H9 (cell line): ENCODE results near the gene SP3. TPM values are rescaled to one million over a fixed set of nuclear protein-coding genes. Genes with fewer than 3 reads are reported as not detected.

Source experiments
- DNase-seq: peaks from one replicate; pipeline ENCODE4 v3.0.0-alpha.2; 2017
- H2AFZ ChIP-seq: one replicate; pipeline ENCODE4 v1.6.1; 2013; ENCODE audit warnings: mild to moderate bottlenecking, low read length, control low read depth, moderate library complexity
- H2AK5ac ChIP-seq: 2 replicates; pipeline ENCODE4 v1.6.1; 2013; ENCODE audit warnings: low read length, control low read depth, mixed read lengths; ENCODE audit not compliant: insufficient read length
- H2BK120ac ChIP-seq: one replicate; pipeline ENCODE4 v1.6.1; 2013; ENCODE audit warnings: low read depth, mild to moderate bottlenecking, low read length, control low read depth, inconsistent platforms; ENCODE audit not compliant: poor library complexity, severe bottlenecking
- H2BK12ac ChIP-seq: 2 replicates; pipeline ENCODE4 v1.6.1; 2013; ENCODE audit warnings: low read length, control low read depth, mixed read lengths, low read depth; ENCODE audit not compliant: insufficient read length
- H2BK15ac ChIP-seq: 2 replicates; pipeline ENCODE4 v1.6.1; 2013; ENCODE audit warnings: low read depth, low read length, control low read depth
- H2BK20ac ChIP-seq: one replicate; pipeline ENCODE4 v1.6.1; 2013; ENCODE audit warnings: low read depth, mild to moderate bottlenecking, low read length, control low read depth, inconsistent platforms; ENCODE audit not compliant: poor library complexity, severe bottlenecking
- H2BK5ac ChIP-seq: 2 replicates; pipeline ENCODE4 v1.6.1; 2013; ENCODE audit warnings: low read length, control low read depth, mixed read lengths; ENCODE audit not compliant: insufficient read length
- H3K14ac ChIP-seq: 2 replicates; pipeline ENCODE4 v1.6.1; 2013; ENCODE audit warnings: low read length, control low read depth; ENCODE audit not compliant: insufficient read depth
- H3K18ac ChIP-seq: 2 replicates; pipeline ENCODE4 v1.6.1; 2013; ENCODE audit warnings: low read depth, mild to moderate bottlenecking, mixed read lengths, low read length, control low read depth; ENCODE audit not compliant: insufficient read length
- H3K23ac ChIP-seq: 2 replicates; pipeline ENCODE4 v1.6.1; 2013; ENCODE audit warnings: low read length, control low read depth, mixed read lengths, low read depth; ENCODE audit not compliant: insufficient read length
- H3K23me2 ChIP-seq: 2 replicates; pipeline ENCODE4 v1.6.1; 2013; ENCODE audit warnings: low read depth, mild to moderate bottlenecking, mixed read lengths, low read length, control low read depth; ENCODE audit not compliant: insufficient read length, poor library complexity, severe bottlenecking
- H3K27ac ChIP-seq: 2 replicates; pipeline ENCODE4 v1.5.1; 2013; ENCODE audit warnings: low read length, control low read depth, mixed read lengths, low read depth; ENCODE audit not compliant: insufficient read length
- H3K27me3 ChIP-seq: 2 replicates; pipeline ENCODE4 v1.6.1; 2013; ENCODE audit warnings: low read length, control low read depth, inconsistent platforms; ENCODE audit not compliant: insufficient read depth
- H3K4ac ChIP-seq: 2 replicates; pipeline ENCODE4 v1.6.1; 2013; ENCODE audit warnings: low read depth, mild to moderate bottlenecking, control low read depth, inconsistent platforms, low read length, moderate library complexity
- H3K4me1 ChIP-seq: 2 replicates; pipeline ENCODE4 v1.6.1; 2013; ENCODE audit warnings: low read length, control low read depth, inconsistent platforms; ENCODE audit not compliant: insufficient read depth
- H3K4me2 ChIP-seq: 2 replicates; pipeline ENCODE4 v1.6.1; 2013; ENCODE audit warnings: low read length, control low read depth, mixed read lengths; ENCODE audit not compliant: insufficient read length, insufficient read depth
- H3K56ac ChIP-seq: 2 replicates; pipeline ENCODE4 v1.6.1; 2013; ENCODE audit warnings: low read depth, mild to moderate bottlenecking, mixed read lengths, low read length, control low read depth; ENCODE audit not compliant: insufficient read length
- H3K79me1 ChIP-seq: 2 replicates; pipeline ENCODE4 v1.6.1; 2013; ENCODE audit warnings: low read depth, mild to moderate bottlenecking, moderate library complexity, low read length, control low read depth, inconsistent platforms; ENCODE audit not compliant: insufficient read depth, poor library complexity, severe bottlenecking
- H3K79me2 ChIP-seq: 2 replicates; pipeline ENCODE4 v1.6.1; 2013; ENCODE audit warnings: low read length, control low read depth, inconsistent platforms; ENCODE audit not compliant: insufficient read depth
- H3K9ac ChIP-seq: 2 replicates; pipeline ENCODE4 v1.6.1; 2013; ENCODE audit warnings: low read length, control low read depth, mixed read lengths; ENCODE audit not compliant: insufficient read length; ENCODE audit errors: extremely low read depth
- H3K9me3 ChIP-seq: one replicate; pipeline ENCODE4 v1.6.1; 2013; ENCODE audit warnings: low read depth, low read length, inconsistent platforms; ENCODE audit not compliant: control insufficient read depth
- H3T11ph ChIP-seq: one replicate; pipeline ENCODE4 v1.6.1; 2013; ENCODE audit warnings: mild to moderate bottlenecking, low read length, control low read depth, inconsistent platforms
- H4K20me1 ChIP-seq: one replicate; pipeline ENCODE4 v1.6.1; 2013; ENCODE audit not compliant: control insufficient read depth, insufficient read length, insufficient read depth
- H4K5ac ChIP-seq: 2 replicates; pipeline ENCODE4 v1.6.1; 2013; ENCODE audit warnings: low read depth, mild to moderate bottlenecking, mixed read lengths, low read length, control low read depth; ENCODE audit not compliant: insufficient read length
- H4K8ac ChIP-seq: replicated peaks from 2 replicates; pipeline ENCODE4 v1.6.1; 2013; ENCODE audit warnings: low read length, control low read depth, mixed read lengths, low read depth; ENCODE audit not compliant: insufficient read length
- H4K91ac ChIP-seq: 2 replicates; pipeline ENCODE4 v1.6.1; 2013; ENCODE audit warnings: low read depth, mild to moderate bottlenecking, moderate library complexity, mixed read lengths, low read length, control low read depth; ENCODE audit not compliant: insufficient read length
- H3K27ac Mint-ChIP-seq, 3 experiments: 2 replicates in 2 of 3; 3 replicates in 1 of 3; pipeline ENCODE4 v1.8.0; 2020 to 2021; ENCODE audit warnings: mixed read lengths in 3 of 3, mild to moderate bottlenecking in 1 of 3, moderate library complexity in 1 of 3
- H3K27me3 Mint-ChIP-seq: 2 replicates; pipeline ENCODE4 v1.8.0; 2021; ENCODE audit warnings: low read depth, mild to moderate bottlenecking, moderate library complexity, mixed read lengths
- H3K36me3 Mint-ChIP-seq, 3 experiments: 2 replicates in 2 of 3; 3 replicates in 1 of 3; pipeline ENCODE4 v1.8.0; 2020 to 2021; ENCODE audit warnings: low read depth in 3 of 3, mixed read lengths in 3 of 3; ENCODE audit not compliant: insufficient read depth in 1 of 3
- H3K4me1 Mint-ChIP-seq, 2 experiments: 2 replicates each; pipeline ENCODE4 v1.8.0; 2020; ENCODE audit warnings: mixed read lengths in 2 of 2
- H3K4me3 Mint-ChIP-seq, 2 experiments: 2 replicates in 1 of 2; 3 replicates in 1 of 2; pipeline ENCODE4 v1.8.0; 2020 to 2021; ENCODE audit warnings: mild to moderate bottlenecking in 2 of 2, mixed read lengths in 2 of 2, moderate library complexity in 1 of 2
- H3K9me3 Mint-ChIP-seq, 2 experiments: 2 replicates in 1 of 2; 3 replicates in 1 of 2; pipeline ENCODE4 v1.8.0; 2020; ENCODE audit warnings: mild to moderate bottlenecking in 2 of 2, mixed read lengths in 2 of 2, moderate library complexity in 1 of 2
- WGBS: extraction: QIAGEN DNeasy Blood & Tissue Kit; methylation state at CpG from one replicate; pipeline ENCODE4 v1.1.7; 2013; ENCODE audit warnings: missing lambda C conversion rate, low lambda C conversion rate, mixed read lengths; ENCODE audit not compliant: insufficient read length; ENCODE audit errors: extremely low coverage; 5-methylcytosine and 5-hydroxymethylcytosine counted together
- total RNA-seq: library from RNA; stranded (reverse); gene quantifications from 2 replicates; pipeline ENCODE4 v1.2.1, GENCODE V29; 2021
- TF ChIP-seq, protein P1 (sequence below): fragments of 200-600 bp; sonication (generic); conservative IDR thresholded peaks from 3 replicates; pipeline ENCODE4 v1.8.0; 2021; ENCODE audit warnings: antibody characterized with exemption, mild to moderate bottlenecking

The SP3 gene
- total RNA-seq, 1 experiment from 2014 or later, result 86.3 TPM

DNA sequence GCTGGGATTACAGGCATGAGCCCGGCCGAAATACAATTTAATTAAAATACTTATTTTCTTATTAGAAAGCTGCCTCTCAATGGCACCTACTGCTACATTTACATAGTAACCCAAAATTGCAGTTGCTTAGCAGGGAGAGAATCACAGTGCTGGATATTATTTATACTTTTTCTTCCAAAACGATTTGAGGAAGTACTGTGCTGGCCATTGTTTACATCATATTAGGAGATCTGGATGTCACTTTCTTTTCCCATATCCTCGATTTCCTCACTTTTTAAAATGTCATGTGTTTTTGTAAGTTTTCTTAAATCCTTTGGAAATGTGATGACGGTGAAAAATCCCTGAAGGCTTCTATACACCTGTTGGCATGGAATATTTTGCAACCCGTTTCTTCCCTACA is 3.4 kb upstream of the SP3 start:
- no peak overlapping the region for H3K4me3 Mint-ChIP-seq
- Histone ChIP-seq H3K9ac (no peak overlapping the region), H3K23ac (no peak overlapping the region), H3K9me3 (no peaks in the 10 kb centered on the region), H2BK120ac (no peak overlapping the region), H2AK5ac (no peak overlapping the region), H3K4me2 (no peak overlapping the region), H3K4ac (no peak overlapping the region), H3K14ac (no peak overlapping the region), H2BK5ac (no peak overlapping the region), H4K8ac (no peak overlapping the region), H2AFZ (no peak overlapping the region), H3K79me1 (no peaks in the 10 kb centered on the region), H3K4me1 (peaks cover 6% of the 10 kb centered on the region; the same call in 1 of the 2 replicates), H2BK20ac (no peak overlapping the region), H3K79me2 (no peaks in the 10 kb centered on the region), H3K27me3 (no peaks in the 10 kb centered on the region), H3K27ac (no peak overlapping the region), H3T11ph (no peak overlapping the region), H3K56ac (no peak overlapping the region), H4K20me1 (no peaks in the 10 kb centered on the region), H2BK12ac (no peak overlapping the region), H3K18ac (no peak overlapping the region), H3K23me2 (peaks cover 6% of the 10 kb centered on the region), H4K91ac (no peak overlapping the region), H4K5ac (no peak overlapping the region), H2BK15ac (no peak overlapping the region)
- DNase-seq, result no peak
- H3K4me1 Mint-ChIP-seq, result peaks cover 37 to 46% of the 10 kb centered on the region in 2 experiments
- TF ChIP-seq, protein P1, sequence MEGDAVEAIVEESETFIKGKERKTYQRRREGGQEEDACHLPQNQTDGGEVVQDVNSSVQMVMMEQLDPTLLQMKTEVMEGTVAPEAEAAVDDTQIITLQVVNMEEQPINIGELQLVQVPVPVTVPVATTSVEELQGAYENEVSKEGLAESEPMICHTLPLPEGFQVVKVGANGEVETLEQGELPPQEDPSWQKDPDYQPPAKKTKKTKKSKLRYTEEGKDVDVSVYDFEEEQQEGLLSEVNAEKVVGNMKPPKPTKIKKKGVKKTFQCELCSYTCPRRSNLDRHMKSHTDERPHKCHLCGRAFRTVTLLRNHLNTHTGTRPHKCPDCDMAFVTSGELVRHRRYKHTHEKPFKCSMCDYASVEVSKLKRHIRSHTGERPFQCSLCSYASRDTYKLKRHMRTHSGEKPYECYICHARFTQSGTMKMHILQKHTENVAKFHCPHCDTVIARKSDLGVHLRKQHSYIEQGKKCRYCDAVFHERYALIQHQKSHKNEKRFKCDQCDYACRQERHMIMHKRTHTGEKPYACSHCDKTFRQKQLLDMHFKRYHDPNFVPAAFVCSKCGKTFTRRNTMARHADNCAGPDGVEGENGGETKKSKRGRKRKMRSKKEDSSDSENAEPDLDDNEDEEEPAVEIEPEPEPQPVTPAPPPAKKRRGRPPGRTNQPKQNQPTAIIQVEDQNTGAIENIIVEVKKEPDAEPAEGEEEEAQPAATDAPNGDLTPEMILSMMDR, result no peak
- WGBS, result no CpG with 5 or more reads among the region's 6 CpGs
- H3K9me3 Mint-ChIP-seq, result peaks cover 0 to 2% of the 10 kb centered on the region in 2 experiments; a peak in 1 of 5 replicates
- peaks cover 0 to 4% (median 2%) of the 10 kb centered on the region in 3 experiments; a peak in 3 of 7 replicates for H3K36me3 Mint-ChIP-seq
- no peaks in the 10 kb centered on the region for H3K27me3 Mint-ChIP-seq
- peak overlapping the region in 1 of 3 experiments; percentile 30; a peak in 1 of 7 replicates for H3K27ac Mint-ChIP-seq
